Fibroblast of lung (primary cell): Measurements from ENCODE around the gene LAMTOR4. TPM values are rescaled to one million over a fixed set of nuclear protein-coding genes. Genes with fewer than 3 reads are reported as not detected.

Experiments used
- DNase-seq, 2 donors: peaks; one replicate each; pipeline versions ENCODE4 v3.0.0 to v3.0.0-alpha.2; 2010; ENCODE audit warnings: low read depth in 2 of 2
- H2AFZ ChIP-seq: 2 replicates; pipeline ENCODE4 v1.5.1; 2012; ENCODE audit warnings: low read length, control low read depth, inconsistent platforms
- H3K27ac ChIP-seq: 2 replicates; pipeline ENCODE4 v1.5.1; 2011; ENCODE audit warnings: low read length, control low read depth; ENCODE audit not compliant: insufficient read depth
- H3K27me3 ChIP-seq: 2 replicates; pipeline ENCODE4 v1.5.1; 2011; ENCODE audit warnings: mild to moderate bottlenecking, low read length; ENCODE audit not compliant: control insufficient read depth, insufficient read depth
- H3K36me3 ChIP-seq: 2 replicates; pipeline ENCODE4 v1.5.1; 2011; ENCODE audit warnings: low read length; ENCODE audit not compliant: control insufficient read depth, insufficient read depth
- H3K4me1 ChIP-seq: 2 replicates; pipeline ENCODE4 v1.5.1; 2011; ENCODE audit warnings: low read length; ENCODE audit not compliant: control insufficient read depth, insufficient read depth; ENCODE audit errors: extremely low read depth
- H3K4me2 ChIP-seq: 2 replicates; pipeline ENCODE4 v1.5.1; 2011; ENCODE audit warnings: low read length, control low read depth; ENCODE audit not compliant: insufficient read depth; ENCODE audit errors: extremely low read depth
- H3K4me3 ChIP-seq, 4 experiments: fragments of 200-600 bp in 1 of 4; sonication (generic) in 1 of 4; replicated peaks in 1 of 4; 2 replicates each; pipeline ENCODE4 v1.5.1; 2011 to 2016; ENCODE audit warnings: low read length in 4 of 4, low read depth in 3 of 4, mild to moderate bottlenecking in 3 of 4, control low read depth in 2 of 4, inconsistent platforms in 1 of 4, mixed read lengths in 1 of 4; ENCODE audit not compliant: insufficient read depth in 1 of 4; ENCODE audit errors: control extremely low read depth in 1 of 4
- H3K79me2 ChIP-seq: 2 replicates; pipeline ENCODE4 v1.5.1; 2012; ENCODE audit warnings: mild to moderate bottlenecking, low read length, inconsistent platforms; ENCODE audit not compliant: control insufficient read depth, insufficient read depth
- H3K9ac ChIP-seq: 2 replicates; pipeline ENCODE4 v1.5.1; 2011; ENCODE audit warnings: mild to moderate bottlenecking, low read length, control low read depth; ENCODE audit not compliant: insufficient read depth
- H3K9me3 ChIP-seq: 2 replicates; pipeline ENCODE4 v1.5.1; 2012; ENCODE audit warnings: low read depth, low read length; ENCODE audit not compliant: control insufficient read depth, insufficient read depth
- H4K20me1 ChIP-seq: 2 replicates; pipeline ENCODE4 v1.5.1; 2011; ENCODE audit warnings: low read length; ENCODE audit not compliant: control insufficient read depth, insufficient read depth; ENCODE audit errors: extremely low read depth
- CTCF ChIP-seq, 2 donors: IDR thresholded peaks in 1 of 2; conservative IDR thresholded peaks in 1 of 2; 1 replicate in 1 of 2; 2 replicates in 1 of 2; pipeline ENCODE4 v1.5.1; 2011 to 2012; ENCODE audit warnings: low read length in 2 of 2, control low read depth in 1 of 2, inconsistent platforms in 1 of 2, low read depth in 1 of 2, mild to moderate bottlenecking in 1 of 2
- EZH2 ChIP-seq: IDR thresholded peaks from 2 replicates; pipeline ENCODE4 v1.5.1; 2012; ENCODE audit warnings: low read length, control low read depth, mild to moderate bottlenecking; ENCODE audit errors: missing control alignments
- polyA plus RNA-seq, 2 donors: library from polyadenylated mRNA; depleted of rRNA in 1 of 2; stranded (reverse) in 1 of 2; unstranded in 1 of 2; fragments of >200 nt; gene quantifications; 2 replicates each; pipeline ENCODE4 v1.2.1, GENCODE V29; 2011 to 2012; ENCODE audit warnings: missing spikeins in 1 of 2
- total RNA-seq: library from RNA; depleted of rRNA; stranded (reverse); fragments of >200 nt; gene quantifications from 2 replicates; pipeline ENCODE4 v1.2.1, GENCODE V29; 2014

LAMTOR4 gene
- total and polyA plus RNA-seq, 2 donors (not counting 1 experiment from before 2014, with no cell fraction given), result 95.0 to 116 TPM

DNA sequence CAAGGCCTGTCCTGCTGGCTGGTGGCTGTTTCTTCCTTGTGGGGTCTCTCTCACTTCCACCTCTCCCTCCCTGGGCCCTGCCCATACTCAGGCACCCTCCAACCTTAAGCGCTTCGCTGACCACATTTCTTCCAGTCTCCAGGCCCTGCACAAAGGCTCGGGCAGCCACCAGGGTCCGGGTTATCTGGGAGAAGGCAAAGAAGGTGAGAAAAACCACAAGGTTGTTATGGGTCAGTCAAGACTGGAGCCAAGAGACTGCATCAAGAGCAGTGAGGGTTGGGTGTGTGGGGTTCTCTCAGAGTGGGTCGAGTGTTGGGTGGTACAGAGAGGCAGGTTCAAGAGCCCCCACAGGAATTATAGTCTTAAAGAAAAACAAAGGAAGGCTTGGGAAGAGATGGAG, 25.9 kb downstream of the LAMTOR4 start:
- H3K79me2 ChIP-seq, result no peaks in the 10 kb centered on the region
- H3K27ac ChIP-seq, result no peak overlapping the region
- no peaks in the 10 kb centered on the region for H3K4me1 ChIP-seq
- no peaks in the 10 kb centered on the region for H4K20me1 ChIP-seq
- no peak for DNase-seq
- H3K9me3 ChIP-seq, result no peaks in the 10 kb centered on the region
- H3K9ac ChIP-seq, result no peak overlapping the region
- no peaks in the 10 kb centered on the region for H3K27me3 ChIP-seq
- H3K4me2 ChIP-seq, result no peak overlapping the region
- no peak overlapping the region for H2AFZ ChIP-seq
- no peaks in the 10 kb centered on the region for H3K36me3 ChIP-seq
- no peak for TF ChIP-seq EZH2
- TF ChIP-seq CTCF (conservative IDR thresholded peaks at IDR 0.05 in 1 of 2, IDR thresholded peaks at IDR 0.05 in 1 of 2; ENCODE audit: low read depth in 1 of 2, low read length in 2 of 2), result no peak
- H3K4me3 ChIP-seq, result no peak overlapping the region

- Histone ChIP-seq H3K27ac (no peak overlapping the region), H4K20me1 (no peaks in the 10 kb centered on the region), H3K36me3 (no peaks in the 10 kb centered on the region), H3K27me3 (no peaks in the 10 kb centered on the region), H3K9ac (no peak overlapping the region), H3K79me2 (no peaks in the 10 kb centered on the region), H3K4me1 (no peaks in the 10 kb centered on the region), H3K4me3 (no peak overlapping the region), H3K9me3 (no peaks in the 10 kb centered on the region), H2AFZ (no peak overlapping the region), H3K4me2 (no peak overlapping the region)
- no peak for TF ChIP-seq EZH2
- no peak for TF ChIP-seq CTCF (conservative IDR thresholded peaks at IDR 0.05 in 1 of 2, IDR thresholded peaks at IDR 0.05 in 1 of 2; ENCODE audit: low read depth in 1 of 2, low read length in 2 of 2)
- no peak for DNase-seq
Observed at GRCh38 chr7:100175296-100175935, 26.7 kb downstream of the LAMTOR4 start.

- no peak for DNase-seq
- peak overlapping the region; percentile 70 to 78 (median 76) for H3K4me3 ChIP-seq
- TF ChIP-seq EZH2 (no peak), CTCF (conservative IDR thresholded peaks at IDR 0.05 in 1 of 2, IDR thresholded peaks at IDR 0.05 in 1 of 2; ENCODE audit: low read depth in 1 of 2, low read length in 2 of 2) (no peak)
Observed at GRCh38 chr7:100176096-100177044, 27.7 kb downstream of the LAMTOR4 start.

More at GRCh38 chr7:100176096-100177044, 27.7 kb downstream of the LAMTOR4 start:
- Histone ChIP-seq H3K4me1 (no peaks in the 10 kb centered on the region), H3K9me3 (no peaks in the 10 kb centered on the region), H3K9ac (peak overlapping the region; percentile 68), H3K27ac (no peak overlapping the region), H3K4me2 (peak overlapping the region; percentile 85), H2AFZ (no peak overlapping the region), H4K20me1 (no peaks in the 10 kb centered on the region), H3K27me3 (no peaks in the 10 kb centered on the region), H3K36me3 (no peaks in the 10 kb centered on the region), H3K79me2 (no peaks in the 10 kb centered on the region)
